Measurements from ENCODE around the gene DCANP1. TPM values are rescaled to one million over a fixed set of nuclear protein-coding genes. Genes with fewer than 3 reads are reported as not detected.
"Not testable (repeated sequence)": the region's sequence is repeated elsewhere in the genome, so short reads cannot be mapped to it uniquely, and the experiment has no call there.

DCANP1 gene, protein sequence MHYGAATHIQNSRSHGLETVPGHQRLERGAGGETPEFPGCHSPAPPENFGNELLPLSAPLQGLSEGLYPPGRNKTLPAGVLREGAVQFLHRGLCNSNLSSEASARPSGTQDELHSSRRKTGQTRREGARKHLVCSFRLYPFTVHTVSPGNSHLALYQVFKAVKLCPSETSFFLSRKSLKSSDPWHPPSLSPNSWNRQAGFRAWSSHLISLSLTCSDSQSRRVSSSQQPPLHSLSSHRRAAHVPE
- total RNA-seq (2013; cell fraction: nucleolus; rRNA removed), result not detected in 2 replicates
- total RNA-seq (2014; rRNA removed) (not detected in 2 replicates), total RNA-seq (2014; rRNA removed; fragmentation: Illumina TruSeq; extraction: Trizol) (not detected in 2 replicates), total RNA-seq (2021) (not detected in 2 replicates), polyA plus RNA-seq (2011; rRNA removed) (not detected in 2 replicates), polyA plus RNA-seq (2014; fragmentation: Illumina TruSeq; extraction: Trizol) (0.01 TPM in 1 of 2 replicates, not detected in the other), polyA plus RNA-seq (2014; fragmentation: Nextera tagmentation; extraction: Ambion mirVana) (not detected), polyA plus RNA-seq (2014; rRNA removed) (not detected in 2 replicates), polyA plus RNA-seq (2016; fragmentation: Nextera tagmentation; extraction: Ambion mirVana) (not detected), polyA minus RNA-seq (2011; rRNA and poly(A)+ RNA removed) (not detected in 2 replicates), Bru-seq, nascent RNA (not detected), BruChase-seq, experiment 1, labeled RNA remaining after a 6-hour chase (not detected), BruChase-seq, experiment 2, labeled RNA remaining after a 2-hour chase (not detected)
- polyA plus RNA-seq (2011; ENCODE audit: low read depth), result not detected
- polyA plus RNA-seq (2011; cell fraction: cytosol; rRNA removed), result not detected in 2 replicates
- polyA plus RNA-seq (2011; cell fraction: nucleus; rRNA removed), result 0.06 TPM in 1 of 2 replicates, not detected in the other
- not detected in 2 replicates for polyA plus RNA-seq (2012)
- not detected in 2 replicates for polyA minus RNA-seq (2011; cell fraction: cytosol; rRNA and poly(A)+ RNA removed)
- polyA minus RNA-seq (2011; cell fraction: nucleus; rRNA and poly(A)+ RNA removed), result not detected in 2 replicates
- long read RNA-seq, experiment 1, result 0 reads
- long read RNA-seq, experiment 2, result 0 reads

DNA sequence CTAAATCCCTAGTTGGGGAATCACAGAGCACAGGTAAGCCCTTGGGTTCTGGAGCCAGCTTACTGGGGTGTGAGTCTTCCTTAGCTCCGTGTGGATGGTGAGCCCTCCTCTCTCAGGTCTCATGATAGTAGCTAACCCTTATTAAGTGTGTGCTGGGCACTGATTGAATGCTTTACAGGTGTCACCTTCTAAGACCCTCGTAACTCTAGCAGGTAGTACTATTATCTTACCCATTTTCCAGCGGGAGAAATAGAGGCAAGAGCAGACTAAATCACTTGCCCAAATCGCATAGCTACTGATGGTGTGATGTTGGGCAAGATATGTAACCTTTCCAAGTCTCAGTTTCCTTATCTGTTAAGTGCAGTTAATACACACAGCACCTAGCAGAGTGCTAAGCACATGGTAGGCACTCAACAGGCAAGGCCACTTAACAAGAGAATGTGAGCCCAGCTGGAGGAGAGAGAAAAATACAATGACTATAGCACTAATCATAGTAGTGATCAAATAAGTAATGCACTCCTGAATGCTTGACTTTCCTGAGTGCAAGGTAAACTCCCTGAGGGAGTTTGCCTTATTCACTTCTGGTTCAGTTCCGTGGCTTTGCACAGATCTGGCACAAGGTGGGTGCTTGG lies at the start of gene DCANP1:
Gene DCANP1 (minus strand): TSS at position 51 of the 632 bp plus-strand sequence. CDS start 240 bp downstream, outside the sequence.
- no peak within 1 kb of the TSS; the same call in 1 of the 2 replicates for H2AFZ ChIP-seq (ENCODE audit: control insufficient read depth, low read depth, low read length)
- ChIA-PET CTCF (interaction anchor here (1.0 to 4.2 kb wide), 5 partner anchors 10 to 114 kb away, joined by 3 to 35 read pairs (median 14); no protein-coding TSS in a partner anchor), POLR2A (no interaction called here), SMC1A (ENCODE audit: uncharacterized antibody, unreplicated experiment) (interaction anchor here (0.6 to 1.5 kb wide), 3 partner anchors 8 to 945 kb away, joined by 3 to 4 read pairs (median 3); no protein-coding TSS in a partner anchor), RAD21 (ENCODE audit: unreplicated experiment) (interaction anchor here (1.0 to 1.5 kb wide), 2 partner anchors 10 to 119 kb away, joined by 3 to 4 read pairs; no protein-coding TSS in a partner anchor)
- no peak for DNase-seq (ENCODE audit: low read depth, low spot score)
- no peaks in the 10 kb centered on the region for H4K20me1 ChIP-seq (ENCODE audit: control insufficient read depth, insufficient read depth)
- peak within 1 kb of the TSS; percentile 38; the same call in 1 of the 2 replicates for H3K4me2 ChIP-seq (ENCODE audit: control insufficient read depth, insufficient read depth)
- no TSS peak for BruUV-seq (replicated peaks)
- no peaks in the 10 kb centered on the region for H3K79me2 ChIP-seq (ENCODE audit: control insufficient read depth, insufficient read depth, low read length)
- H3K36me3 ChIP-seq (ENCODE audit: control insufficient read depth in 2 of 2, insufficient read depth in 2 of 2, low read length in 1 of 2), result no peaks in the 10 kb centered on the region
- H3K4me3 ChIP-seq, result no peak within 1 kb of the TSS
- no peak within 1 kb of the TSS for H3K27ac ChIP-seq (ENCODE audit: control insufficient read depth, insufficient read depth)
- in situ Hi-C loops (cut with MboI), result no loop called here
- H3K9ac ChIP-seq (ENCODE audit: control insufficient read depth, insufficient read depth, low read length), result no peak within 1 kb of the TSS
- ATAC-seq, result no peak
- WGBS (ENCODE audit: insufficient coverage, insufficient replicate concordance, low lambda C conversion rate, missing lambda C conversion rate), result 29% methylated on average over 5 of the region's 5 CpGs
- FAIRE-seq, result no peak
- TF ChIP-seq KAT2A (conservative IDR thresholded peaks at IDR 0.05; ENCODE audit: control insufficient read depth, low read depth, low read length) (no peak), CBX3 (IDR thresholded peaks at IDR 0.05; ENCODE audit: borderline replicate concordance, low read depth) (no peak), LARP7 (IDR thresholded peaks at IDR 0.05) (no peak), CBFB (IDR thresholded peaks at IDR 0.05; ENCODE audit: low read depth) (no peak), RAD21 (IDR thresholded peaks at IDR 0.05; ENCODE audit: insufficient read depth, low read depth, low read length) (no peak), SRF (IDR thresholded peaks at IDR 0.05; ENCODE audit: low read depth in 2 of 2, low read length in 2 of 2) (no peak), NBN (IDR thresholded peaks at IDR 0.05) (no peak)
- TF ChIP-seq, protein P1, sequence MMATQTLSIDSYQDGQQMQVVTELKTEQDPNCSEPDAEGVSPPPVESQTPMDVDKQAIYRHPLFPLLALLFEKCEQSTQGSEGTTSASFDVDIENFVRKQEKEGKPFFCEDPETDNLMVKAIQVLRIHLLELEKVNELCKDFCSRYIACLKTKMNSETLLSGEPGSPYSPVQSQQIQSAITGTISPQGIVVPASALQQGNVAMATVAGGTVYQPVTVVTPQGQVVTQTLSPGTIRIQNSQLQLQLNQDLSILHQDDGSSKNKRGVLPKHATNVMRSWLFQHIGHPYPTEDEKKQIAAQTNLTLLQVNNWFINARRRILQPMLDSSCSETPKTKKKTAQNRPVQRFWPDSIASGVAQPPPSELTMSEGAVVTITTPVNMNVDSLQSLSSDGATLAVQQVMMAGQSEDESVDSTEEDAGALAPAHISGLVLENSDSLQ (IDR thresholded peaks at IDR 0.05), result no peak
- no peaks in the 10 kb centered on the region; the same call in 2 of the 3 replicates for H3K9me3 ChIP-seq (replicated peaks; ENCODE audit: control insufficient read depth, insufficient read depth, low read length)
- H3K4me1 ChIP-seq (ENCODE audit: control insufficient read depth, insufficient read depth, low read length), result peaks cover 20% of the 10 kb centered on the region
- H3K27me3 ChIP-seq (replicated peaks in 1 of 2; ENCODE audit: control insufficient read depth in 2 of 2, insufficient read depth in 2 of 2, low read length in 1 of 2), result 0 out of 4 replicates have a peak, but pooled peaks cover 0 to 1% of the 10 kb centered on the region in 2 experiments
- intact Hi-C loops (cut with micrococcal nuclease; ENCODE audit: unreplicated experiment), result no loop called here

DNA sequence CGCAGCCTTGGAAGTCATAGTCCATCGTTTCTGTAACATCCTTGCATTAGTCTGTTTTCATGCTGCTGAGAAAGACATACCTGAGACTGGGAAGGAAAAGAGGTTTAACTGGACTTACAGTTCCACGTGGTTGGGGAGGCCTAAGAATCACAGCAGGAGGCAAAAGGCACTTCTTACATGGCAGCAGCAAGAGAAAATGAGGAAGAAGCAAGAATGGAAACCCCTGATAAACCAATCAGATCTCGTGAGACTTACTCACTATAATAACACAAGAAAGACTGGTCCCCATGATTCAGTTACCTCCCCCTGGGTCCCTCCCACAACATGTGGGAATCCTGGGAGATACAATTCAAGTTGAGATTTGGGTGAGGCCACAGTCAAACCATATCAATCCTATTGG lies 48.4 kb upstream of the DCANP1 start:
- intact Hi-C loops (cut with micrococcal nuclease; ENCODE audit: unreplicated experiment); H3K36me3 ChIP-seq (ENCODE audit: control insufficient read depth in 2 of 2, insufficient read depth in 2 of 2, low read length in 1 of 2); H3K4me1 ChIP-seq (ENCODE audit: control insufficient read depth, insufficient read depth, low read length); RAD21 ChIA-PET (ENCODE audit: unreplicated experiment); H3K4me3 ChIP-seq; FAIRE-seq; H3K79me2 ChIP-seq (ENCODE audit: control insufficient read depth, insufficient read depth, low read length); SMC1A ChIA-PET (ENCODE audit: uncharacterized antibody, unreplicated experiment); BruUV-seq (replicated peaks); H3K9me3 ChIP-seq (replicated peaks; ENCODE audit: control insufficient read depth, insufficient read depth, low read length); POLR2A ChIA-PET; H3K27me3 ChIP-seq (replicated peaks in 1 of 2; ENCODE audit: control insufficient read depth in 2 of 2, insufficient read depth in 2 of 2, low read length in 1 of 2); in situ Hi-C loops (cut with MboI); H4K20me1 ChIP-seq (ENCODE audit: control insufficient read depth, insufficient read depth); DNase-seq (ENCODE audit: low read depth, low spot score); H3K4me2 ChIP-seq (ENCODE audit: control insufficient read depth, insufficient read depth); H3K27ac ChIP-seq (ENCODE audit: control insufficient read depth, insufficient read depth); H3K9ac ChIP-seq (ENCODE audit: control insufficient read depth, insufficient read depth, low read length); ATAC-seq; H2AFZ ChIP-seq (ENCODE audit: control insufficient read depth, low read depth, low read length): not testable (repeated sequence)
- CTCF ChIA-PET, result interaction anchor here (1.4 to 1.7 kb wide), 2 partner anchors 29 to 56 kb away, joined by 3 to 8 read pairs; no protein-coding TSS in a partner anchor
- 23% methylated on average over 4 of the region's 4 CpGs for WGBS (ENCODE audit: insufficient coverage, insufficient replicate concordance, low lambda C conversion rate, missing lambda C conversion rate)

Measured in GM12878 (cell line).